A673 (cell line): ENCODE data around the gene GLTP. TPM values are rescaled to one million over a fixed set of nuclear protein-coding genes. Genes with fewer than 3 reads are reported as not detected.
A peak's percentile ranks its signal among the peaks of the same experiment; 100 is the strongest.

ENCODE experiments used
- BruUV-seq: library from RNA; stranded (reverse); fragments of 400-500 nt; replicated peaks from 2 replicates; lab custom pipeline; 2021; lab: Mats Ljungman, UMichigan
- CTCF ChIA-PET: fragments of 300-600 bp; sonication (Branson Sonifier 250); formaldehyde crosslinking; loops from one replicate; lab custom pipeline; 2022; ENCODE audit warnings: antibody characterized with exemption; lab: Charles Lee
- POLR2A ChIA-PET: fragments of 300-600 bp; sonication (Branson Sonifier 250); formaldehyde crosslinking; loops from one replicate; lab custom pipeline; 2022; ENCODE audit warnings: antibody characterized with exemption; ENCODE audit not compliant: low non-redundant PET; lab: Charles Lee
- DNase-seq: peaks from one replicate; pipeline ENCODE4 v3.0.0-alpha.2; 2015; ENCODE audit warnings: low spot score
- H3K27ac ChIP-seq: fragments of 200-600 bp; sonication (generic); 2 replicates; pipeline ENCODE4 v1.5.1; 2016; ENCODE audit warnings: mixed run types, low read depth, mild to moderate bottlenecking, mixed read lengths, antibody characterized with exemption, low read length; ENCODE audit not compliant: poor library complexity, severe bottlenecking
- H3K27me3 ChIP-seq: fragments of 200-600 bp; sonication (generic); replicated peaks from 2 replicates; pipeline ENCODE4 v1.6.1; 2017; ENCODE audit warnings: mixed run types, low read depth, mild to moderate bottlenecking, mixed read lengths, antibody characterized with exemption, low read length; ENCODE audit not compliant: insufficient read depth, poor library complexity
- H3K36me3 ChIP-seq: fragments of 200-600 bp; sonication (generic); 2 replicates; pipeline ENCODE4 v1.6.1; 2016; ENCODE audit warnings: mixed run types, mild to moderate bottlenecking, mixed read lengths, antibody characterized with exemption, low read length; ENCODE audit not compliant: insufficient read depth, poor library complexity, severe bottlenecking
- H3K4me1 ChIP-seq: fragments of 200-600 bp; sonication (generic); 2 replicates; pipeline ENCODE4 v1.6.1; 2017; ENCODE audit warnings: mixed run types, mild to moderate bottlenecking, mixed read lengths, antibody characterized with exemption, low read length; ENCODE audit not compliant: insufficient read depth, poor library complexity, severe bottlenecking
- H3K4me3 ChIP-seq: fragments of 200-600 bp; sonication (generic); 2 replicates; pipeline ENCODE4 v1.5.1; 2016; ENCODE audit warnings: low read depth, mixed run types, mild to moderate bottlenecking, mixed read lengths, low read length; ENCODE audit not compliant: poor library complexity, severe bottlenecking
- H3K9me3 ChIP-seq: fragments of 200-600 bp; sonication (generic); 2 replicates; pipeline ENCODE4 v1.6.1; 2016; ENCODE audit warnings: mixed run types, low read depth, mild to moderate bottlenecking, mixed read lengths, antibody characterized with exemption, low read length; ENCODE audit not compliant: poor library complexity, severe bottlenecking
- EZH2 ChIP-seq: fragments of 200-600 bp; sonication (generic); IDR thresholded peaks from 2 replicates; pipeline ENCODE4 v1.6.1; 2017; ENCODE audit warnings: borderline replicate concordance, low read depth, mild to moderate bottlenecking, mixed read lengths, antibody characterized with exemption, low read length; ENCODE audit not compliant: poor library complexity, severe bottlenecking
- intact Hi-C: fragments of 100-400 bp; cut with micrococcal nuclease; formaldehyde crosslinking; loops from one replicate; pipeline ENCODE4 v1.10.0; 2022; ENCODE audit not compliant: unreplicated experiment
- total RNA-seq: library from RNA; stranded (reverse); gene quantifications from 2 replicates; pipeline ENCODE4 v1.2.3, GENCODE V29; 2021
- TF ChIP-seq, protein P1 (sequence below): fragments of 300-800, 200-600 bp; sonication (generic); conservative IDR thresholded peaks from 2 replicates; pipeline ENCODE4 v1.5.1; 2017; ENCODE audit warnings: low read depth, mild to moderate bottlenecking, antibody characterized with exemption, low read length, moderate library complexity, mixed read lengths

Gene GLTP
- total RNA-seq, 1 experiment from 2014 or later: 20.2 TPM

DNA sequence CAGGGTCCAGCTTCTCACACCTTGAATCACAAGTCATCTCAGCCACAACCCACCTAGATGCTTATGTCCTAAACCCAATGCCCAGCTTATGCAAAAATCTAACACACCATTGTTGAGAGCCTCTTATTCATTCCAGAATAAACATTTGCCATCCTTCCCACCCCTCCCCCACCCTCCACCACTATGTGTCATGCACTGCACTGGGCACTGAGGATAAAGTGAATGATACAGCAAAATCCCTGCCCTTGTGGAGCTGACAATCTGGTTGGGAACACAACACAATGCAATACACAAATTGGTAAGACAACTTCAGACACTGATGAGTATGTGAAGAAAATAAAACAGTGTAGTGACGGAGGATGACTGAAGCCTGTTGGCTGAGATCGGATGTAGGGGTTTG is 1.4 kb upstream of the GLTP start:
- no peak overlapping the region for H3K27ac ChIP-seq
- intact Hi-C loops: no loop called here
- no peaks in the 10 kb centered on the region for H3K9me3 ChIP-seq
- no peak for DNase-seq
- H3K27me3 ChIP-seq: peaks cover 4% of the 10 kb centered on the region
- no peak overlapping the region for H3K4me3 ChIP-seq
- ChIA-PET POLR2A (no interaction called here), CTCF (no interaction called here)
- no TSS peak for BruUV-seq
- H3K36me3 ChIP-seq: no peaks in the 10 kb centered on the region
- H3K4me1 ChIP-seq: peaks cover 5% of the 10 kb centered on the region
- TF ChIP-seq, protein P1, sequence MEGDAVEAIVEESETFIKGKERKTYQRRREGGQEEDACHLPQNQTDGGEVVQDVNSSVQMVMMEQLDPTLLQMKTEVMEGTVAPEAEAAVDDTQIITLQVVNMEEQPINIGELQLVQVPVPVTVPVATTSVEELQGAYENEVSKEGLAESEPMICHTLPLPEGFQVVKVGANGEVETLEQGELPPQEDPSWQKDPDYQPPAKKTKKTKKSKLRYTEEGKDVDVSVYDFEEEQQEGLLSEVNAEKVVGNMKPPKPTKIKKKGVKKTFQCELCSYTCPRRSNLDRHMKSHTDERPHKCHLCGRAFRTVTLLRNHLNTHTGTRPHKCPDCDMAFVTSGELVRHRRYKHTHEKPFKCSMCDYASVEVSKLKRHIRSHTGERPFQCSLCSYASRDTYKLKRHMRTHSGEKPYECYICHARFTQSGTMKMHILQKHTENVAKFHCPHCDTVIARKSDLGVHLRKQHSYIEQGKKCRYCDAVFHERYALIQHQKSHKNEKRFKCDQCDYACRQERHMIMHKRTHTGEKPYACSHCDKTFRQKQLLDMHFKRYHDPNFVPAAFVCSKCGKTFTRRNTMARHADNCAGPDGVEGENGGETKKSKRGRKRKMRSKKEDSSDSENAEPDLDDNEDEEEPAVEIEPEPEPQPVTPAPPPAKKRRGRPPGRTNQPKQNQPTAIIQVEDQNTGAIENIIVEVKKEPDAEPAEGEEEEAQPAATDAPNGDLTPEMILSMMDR: no peak
- no peak for TF ChIP-seq EZH2

DNA sequence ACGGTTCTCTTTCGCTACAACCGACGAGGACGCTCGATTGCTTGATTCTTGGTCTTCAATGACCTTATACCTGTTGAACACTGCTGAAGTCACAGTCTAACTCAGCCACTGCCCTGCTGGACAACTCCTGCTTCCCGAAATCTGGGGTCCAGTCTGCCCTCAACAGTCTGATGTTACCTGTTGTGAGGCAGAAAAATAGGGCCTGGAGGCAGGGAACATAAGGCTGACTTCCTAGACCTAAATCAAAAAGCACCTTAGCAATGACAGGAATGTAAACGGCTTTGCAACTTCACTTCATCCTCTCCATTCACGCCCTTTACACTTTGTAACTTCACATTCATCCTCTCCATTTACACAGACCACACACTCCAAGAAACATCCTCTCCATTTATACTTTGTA is 597 bp upstream of the GLTP start:
- CTCF ChIA-PET: no interaction called here

DNA sequence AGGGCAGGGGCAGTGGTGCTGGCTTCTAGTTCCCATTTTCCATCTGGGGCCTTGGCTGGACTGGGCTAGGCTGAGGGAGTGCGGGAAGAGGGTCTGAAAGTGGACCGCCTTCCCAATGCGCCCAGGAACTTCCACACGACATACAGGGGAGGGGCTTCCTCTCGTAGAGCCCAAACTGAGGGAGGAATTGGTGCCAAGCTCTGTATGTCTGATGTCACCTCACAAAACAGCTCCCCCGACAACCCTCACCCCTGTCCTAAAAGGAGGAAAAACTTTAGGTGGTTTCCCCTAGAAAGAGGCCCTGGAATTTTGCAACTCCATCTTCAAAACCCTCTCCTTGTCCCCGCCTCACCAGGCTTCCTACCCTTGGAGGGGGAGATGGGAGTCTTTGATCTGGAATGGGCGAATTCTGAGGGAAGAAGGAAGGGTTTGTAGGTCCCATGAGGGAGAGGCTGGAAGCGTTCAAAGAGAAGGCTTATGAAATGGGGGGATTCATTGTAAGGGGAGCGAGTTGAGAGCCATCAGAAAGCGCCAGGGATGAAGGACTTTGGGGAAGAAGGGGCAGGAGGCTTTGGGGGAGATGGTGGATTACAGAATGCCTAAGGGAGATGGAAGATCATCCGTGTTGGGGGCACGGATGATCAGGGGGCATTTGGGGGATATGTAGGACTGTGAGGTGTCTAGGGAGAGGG is 844 bp downstream of the GLTP start:
- BruUV-seq: no TSS peak
- peak overlapping the region; percentile 65 for H3K4me3 ChIP-seq
- intact Hi-C loops: loop anchor here (1.0 kb wide), 1 partner anchor 74 kb away; no protein-coding TSS in a partner anchor
- no peaks in the 10 kb centered on the region for H3K36me3 ChIP-seq
- POLR2A ChIA-PET: no interaction called here
- peaks cover 4% of the 10 kb centered on the region for H3K27me3 ChIP-seq
- peak overlapping the region; percentile 37 for H3K27ac ChIP-seq
- H3K9me3 ChIP-seq: no peaks in the 10 kb centered on the region
- CTCF ChIA-PET: no interaction called here
- peaks cover 5% of the 10 kb centered on the region for H3K4me1 ChIP-seq
- DNase-seq: no peak
- TF ChIP-seq EZH2: no peak
- TF ChIP-seq, protein P1: no peak

More for the DNA sequence above, 597 bp upstream of the GLTP start:
- intact Hi-C loops: loop anchor here (1.0 kb wide), 1 partner anchor 76 kb away; no protein-coding TSS in a partner anchor
- no TSS peak for BruUV-seq
- Histone ChIP-seq H3K36me3 (no peaks in the 10 kb centered on the region), H3K4me3 (peak overlapping the region; percentile 65), H3K9me3 (no peaks in the 10 kb centered on the region), H3K4me1 (peaks cover 5% of the 10 kb centered on the region), H3K27me3 (peaks cover 4% of the 10 kb centered on the region), H3K27ac (no peak overlapping the region)
- DNase-seq: no peak
- POLR2A ChIA-PET: no interaction called here
- no peak for TF ChIP-seq EZH2
- TF ChIP-seq, protein P1: no peak
